MM.1S (cell line): Measurements from ENCODE around the gene F12.

Source experiments
- CTCF ChIP-seq: fragments of 300-600 bp; sonication (generic); IDR thresholded peaks from 2 replicates; pipeline ENCODE4 v1.5.1; 2016; ENCODE audit warnings: antibody characterized with exemption, low read length, mixed read lengths
- EZH2 ChIP-seq: fragments of 300-600 bp; sonication (generic); optimal IDR thresholded peaks from 2 replicates; pipeline ENCODE3; 2017; ENCODE audit warnings: low read depth, mild to moderate bottlenecking, antibody characterized with exemption, low read length, mixed read lengths
- EZH2phosphoT487 ChIP-seq: fragments of 300-600 bp; sonication (generic); IDR thresholded peaks from 2 replicates; pipeline ENCODE4 v1.6.1; 2018; ENCODE audit warnings: antibody characterized with exemption, low read length

GRCh38 chr5:177440211-177440989, 31.0 kb upstream of the F12 start:
- TF ChIP-seq CTCF = no peak
- TF ChIP-seq EZH2 = no peak
- TF ChIP-seq EZH2phosphoT487 = no peak
